A673 (cell line): Measurements from ENCODE around the gene RAVER2. TPM values are rescaled to one million over a fixed set of nuclear protein-coding genes. Genes with fewer than 3 reads are reported as not detected.
A peak's percentile ranks its signal among the peaks of the same experiment; 100 is the strongest.

Experiments used
- Bru-seq: library from RNA; stranded (reverse); fragments of 400-500 nt; gene quantifications from one replicate; lab custom pipeline; 2021; lab: Mats Ljungman, UMichigan
- BruChase-seq, 2 experiments: library from RNA; stranded (reverse); fragments of 400-500 nt; gene quantifications; one replicate each; lab custom pipeline; 2021; lab: Mats Ljungman, UMichigan
- BruUV-seq: library from RNA; stranded (reverse); fragments of 400-500 nt; replicated peaks from 2 replicates; lab custom pipeline; 2021; lab: Mats Ljungman, UMichigan
- CTCF ChIA-PET: fragments of 300-600 bp; sonication (Branson Sonifier 250); formaldehyde crosslinking; loops from one replicate; lab custom pipeline; 2022; ENCODE audit warnings: antibody characterized with exemption; lab: Charles Lee
- POLR2A ChIA-PET: fragments of 300-600 bp; sonication (Branson Sonifier 250); formaldehyde crosslinking; loops from one replicate; lab custom pipeline; 2022; ENCODE audit warnings: antibody characterized with exemption; ENCODE audit not compliant: low non-redundant PET; lab: Charles Lee
- DNase-seq: peaks from one replicate; pipeline ENCODE4 v3.0.0-alpha.2; 2015; ENCODE audit warnings: low spot score
- H3K27ac ChIP-seq: fragments of 200-600 bp; sonication (generic); 2 replicates; pipeline ENCODE4 v1.5.1; 2016; ENCODE audit warnings: mixed run types, low read depth, mild to moderate bottlenecking, mixed read lengths, antibody characterized with exemption, low read length; ENCODE audit not compliant: poor library complexity, severe bottlenecking
- H3K27me3 ChIP-seq: fragments of 200-600 bp; sonication (generic); replicated peaks from 2 replicates; pipeline ENCODE4 v1.6.1; 2017; ENCODE audit warnings: mixed run types, low read depth, mild to moderate bottlenecking, mixed read lengths, antibody characterized with exemption, low read length; ENCODE audit not compliant: insufficient read depth, poor library complexity
- H3K36me3 ChIP-seq: fragments of 200-600 bp; sonication (generic); 2 replicates; pipeline ENCODE4 v1.6.1; 2016; ENCODE audit warnings: mixed run types, mild to moderate bottlenecking, mixed read lengths, antibody characterized with exemption, low read length; ENCODE audit not compliant: insufficient read depth, poor library complexity, severe bottlenecking
- H3K4me1 ChIP-seq: fragments of 200-600 bp; sonication (generic); 2 replicates; pipeline ENCODE4 v1.6.1; 2017; ENCODE audit warnings: mixed run types, mild to moderate bottlenecking, mixed read lengths, antibody characterized with exemption, low read length; ENCODE audit not compliant: insufficient read depth, poor library complexity, severe bottlenecking
- H3K4me3 ChIP-seq: fragments of 200-600 bp; sonication (generic); 2 replicates; pipeline ENCODE4 v1.5.1; 2016; ENCODE audit warnings: low read depth, mixed run types, mild to moderate bottlenecking, mixed read lengths, low read length; ENCODE audit not compliant: poor library complexity, severe bottlenecking
- H3K9me3 ChIP-seq: fragments of 200-600 bp; sonication (generic); 2 replicates; pipeline ENCODE4 v1.6.1; 2016; ENCODE audit warnings: mixed run types, low read depth, mild to moderate bottlenecking, mixed read lengths, antibody characterized with exemption, low read length; ENCODE audit not compliant: poor library complexity, severe bottlenecking
- EZH2 ChIP-seq: fragments of 200-600 bp; sonication (generic); IDR thresholded peaks from 2 replicates; pipeline ENCODE4 v1.6.1; 2017; ENCODE audit warnings: borderline replicate concordance, low read depth, mild to moderate bottlenecking, mixed read lengths, antibody characterized with exemption, low read length; ENCODE audit not compliant: poor library complexity, severe bottlenecking
- intact Hi-C: fragments of 100-400 bp; cut with micrococcal nuclease; formaldehyde crosslinking; loops from one replicate; pipeline ENCODE4 v1.10.0; 2022; ENCODE audit not compliant: unreplicated experiment
- long read RNA-seq: library from polyadenylated mRNA; stranded (forward); transcript quantifications from one replicate; pipeline ENCODE4 v2.0.0, GENCODE V29; 2022
- total RNA-seq: library from RNA; stranded (reverse); gene quantifications from 2 replicates; pipeline ENCODE4 v1.2.3, GENCODE V29; 2021
- TF ChIP-seq, protein P1 (sequence below): fragments of 300-800, 200-600 bp; sonication (generic); conservative IDR thresholded peaks from 2 replicates; pipeline ENCODE4 v1.5.1; 2017; ENCODE audit warnings: low read depth, mild to moderate bottlenecking, antibody characterized with exemption, low read length, moderate library complexity, mixed read lengths

RAVER2 gene
- total RNA-seq, result 34.1 and 36.5 TPM in 2 replicates
- percentile 92 among the genes with signal in this experiment for Bru-seq, nascent RNA
- BruChase-seq, experiment 1, labeled RNA remaining after a 2-hour chase, result percentile 93 among the genes with signal in this experiment
- percentile 84 among the genes with signal in this experiment for BruChase-seq, experiment 2, labeled RNA remaining after a 6-hour chase
- long read RNA-seq, full-length matches to known transcripts, result 27 of 93 reads
- long read RNA-seq, partial matches to known transcripts, result 17 of 93 reads
- long read RNA-seq, other reads (novel, unspliced or antisense), result 49 of 93 reads

DNA sequence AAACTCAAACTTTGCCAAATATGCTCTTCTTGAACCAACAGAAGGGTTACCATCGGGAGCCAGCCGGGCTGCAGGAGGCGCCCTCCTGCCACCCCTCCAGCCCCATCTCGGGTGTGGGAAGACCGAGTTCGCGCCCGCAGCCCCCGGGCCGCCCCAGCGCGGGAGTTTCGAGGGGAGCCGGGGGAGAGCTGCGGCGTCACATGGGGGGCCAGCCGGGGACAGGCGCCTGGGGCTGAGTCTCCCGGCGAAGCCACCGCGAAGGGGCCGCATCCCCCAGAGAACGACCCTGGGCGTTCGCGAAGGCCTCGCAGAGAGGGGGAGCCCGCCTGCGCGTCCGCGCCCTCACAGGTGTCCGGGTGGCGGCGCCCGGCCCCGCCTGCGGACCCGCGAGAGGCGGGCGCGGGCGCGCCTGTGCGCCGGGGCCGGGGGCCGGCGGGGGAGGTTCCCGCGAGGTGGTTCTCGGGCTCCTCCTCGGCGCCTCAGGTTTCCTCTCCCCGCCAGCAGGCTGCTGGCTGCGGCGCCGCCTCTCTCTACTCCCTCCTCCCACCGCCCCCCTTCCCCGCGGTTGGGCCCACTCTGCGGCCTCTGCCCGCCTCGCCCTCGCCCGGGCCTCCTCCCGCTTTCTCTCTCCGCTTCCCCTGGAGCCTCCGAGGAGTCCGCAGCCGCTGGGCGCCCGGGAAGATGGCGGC is at the start of gene RAVER2:
Gene RAVER2 (plus strand): TSS at position 584 of the 689 bp plus-strand sequence. CDS start 98 bp downstream, at position 682.
- POLR2A ChIA-PET, result no interaction called here
- H3K4me1 ChIP-seq, result peaks cover 28% of the 10 kb centered on the region
- intact Hi-C loops, result loop anchor here (1.0 to 10.0 kb wide), 3 partner anchors 63 to 480 kb away; no protein-coding TSS in a partner anchor
- H3K27me3 ChIP-seq, result no peaks in the 10 kb centered on the region
- CTCF ChIA-PET, result interaction anchor here (0.7 kb wide), 1 partner anchor 80 kb away, joined by 3 read pairs; no protein-coding TSS in a partner anchor
- H3K36me3 ChIP-seq, result no peaks in the 10 kb centered on the region
- H3K27ac ChIP-seq, result peak within 1 kb of the TSS; percentile 93
- no peaks in the 10 kb centered on the region for H3K9me3 ChIP-seq
- BruUV-seq, result no TSS peak
- DNase-seq, result peak; percentile 91
- H3K4me3 ChIP-seq, result peak within 1 kb of the TSS; percentile 98
- TF ChIP-seq EZH2, result no peak
- TF ChIP-seq, protein P1, sequence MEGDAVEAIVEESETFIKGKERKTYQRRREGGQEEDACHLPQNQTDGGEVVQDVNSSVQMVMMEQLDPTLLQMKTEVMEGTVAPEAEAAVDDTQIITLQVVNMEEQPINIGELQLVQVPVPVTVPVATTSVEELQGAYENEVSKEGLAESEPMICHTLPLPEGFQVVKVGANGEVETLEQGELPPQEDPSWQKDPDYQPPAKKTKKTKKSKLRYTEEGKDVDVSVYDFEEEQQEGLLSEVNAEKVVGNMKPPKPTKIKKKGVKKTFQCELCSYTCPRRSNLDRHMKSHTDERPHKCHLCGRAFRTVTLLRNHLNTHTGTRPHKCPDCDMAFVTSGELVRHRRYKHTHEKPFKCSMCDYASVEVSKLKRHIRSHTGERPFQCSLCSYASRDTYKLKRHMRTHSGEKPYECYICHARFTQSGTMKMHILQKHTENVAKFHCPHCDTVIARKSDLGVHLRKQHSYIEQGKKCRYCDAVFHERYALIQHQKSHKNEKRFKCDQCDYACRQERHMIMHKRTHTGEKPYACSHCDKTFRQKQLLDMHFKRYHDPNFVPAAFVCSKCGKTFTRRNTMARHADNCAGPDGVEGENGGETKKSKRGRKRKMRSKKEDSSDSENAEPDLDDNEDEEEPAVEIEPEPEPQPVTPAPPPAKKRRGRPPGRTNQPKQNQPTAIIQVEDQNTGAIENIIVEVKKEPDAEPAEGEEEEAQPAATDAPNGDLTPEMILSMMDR, result peak; percentile 72

GRCh38 chr1:64696879-64697278 is 48.0 kb upstream of the RAVER2 start:
- H3K4me1 ChIP-seq, result no peaks in the 10 kb centered on the region
- TF ChIP-seq, protein P1, result no peak
- no peak for TF ChIP-seq EZH2
- no peaks in the 10 kb centered on the region for H3K27me3 ChIP-seq
- peaks cover 10% of the 10 kb centered on the region for H3K36me3 ChIP-seq
- DNase-seq, result no peak
- BruUV-seq, result no TSS peak
- H3K9me3 ChIP-seq, result no peaks in the 10 kb centered on the region
- H3K27ac ChIP-seq, result no peak overlapping the region
- H3K4me3 ChIP-seq, result no peak overlapping the region
- POLR2A ChIA-PET, result no interaction called here
- intact Hi-C loops, result no loop called here
- CTCF ChIA-PET, result no interaction called here

- CTCF ChIA-PET, result no interaction called here
- no peak for DNase-seq
- POLR2A ChIA-PET, result no interaction called here
- no TSS peak for BruUV-seq
- H3K27me3 ChIP-seq, result no peaks in the 10 kb centered on the region
- no peaks in the 10 kb centered on the region for H3K36me3 ChIP-seq
- H3K4me3 ChIP-seq, result no peak overlapping the region
- no peaks in the 10 kb centered on the region for H3K9me3 ChIP-seq
- no peak for TF ChIP-seq EZH2
- TF ChIP-seq, protein P1, result no peak
- intact Hi-C loops, result no loop called here
- no peak overlapping the region for H3K27ac ChIP-seq
- H3K4me1 ChIP-seq, result no peaks in the 10 kb centered on the region
These were observed 45.5 kb upstream of the RAVER2 start for GRCh38 chr1:64699327-64699726.
